Esophagus muscularis mucosa (tissue), 4 donors: ENCODE data around the gene AFF1.

Experiments
- EP300 ChIP-seq: sonication (generic); formaldehyde crosslinking; IDR thresholded peaks from one replicate; pipeline ENCODE4 v1.6.1; 2017; ENCODE audit warnings: antibody characterized with exemption
- POLR2AphosphoS5 ChIP-seq, 2 donors: sonication (generic); formaldehyde crosslinking; IDR thresholded peaks; one replicate each; pipeline ENCODE4 v1.6.1; 2017; ENCODE audit warnings: antibody characterized with exemption in 2 of 2
- TF ChIP-seq, protein P1 (sequence below), 3 experiments: fragments of 200-600 bp in 2 of 3; fragments of 450-650 bp in 1 of 3; sonication (generic) in 2 of 3; IDR thresholded peaks; one replicate each; pipeline ENCODE4 v1.5.1; 2017 to 2019; ENCODE audit warnings: antibody characterized with exemption in 3 of 3, mild to moderate bottlenecking in 2 of 3, moderate library complexity in 1 of 3

- TF ChIP-seq POLR2AphosphoS5 (IDR thresholded peaks at IDR 0.05), result no peak
- TF ChIP-seq, protein P1, sequence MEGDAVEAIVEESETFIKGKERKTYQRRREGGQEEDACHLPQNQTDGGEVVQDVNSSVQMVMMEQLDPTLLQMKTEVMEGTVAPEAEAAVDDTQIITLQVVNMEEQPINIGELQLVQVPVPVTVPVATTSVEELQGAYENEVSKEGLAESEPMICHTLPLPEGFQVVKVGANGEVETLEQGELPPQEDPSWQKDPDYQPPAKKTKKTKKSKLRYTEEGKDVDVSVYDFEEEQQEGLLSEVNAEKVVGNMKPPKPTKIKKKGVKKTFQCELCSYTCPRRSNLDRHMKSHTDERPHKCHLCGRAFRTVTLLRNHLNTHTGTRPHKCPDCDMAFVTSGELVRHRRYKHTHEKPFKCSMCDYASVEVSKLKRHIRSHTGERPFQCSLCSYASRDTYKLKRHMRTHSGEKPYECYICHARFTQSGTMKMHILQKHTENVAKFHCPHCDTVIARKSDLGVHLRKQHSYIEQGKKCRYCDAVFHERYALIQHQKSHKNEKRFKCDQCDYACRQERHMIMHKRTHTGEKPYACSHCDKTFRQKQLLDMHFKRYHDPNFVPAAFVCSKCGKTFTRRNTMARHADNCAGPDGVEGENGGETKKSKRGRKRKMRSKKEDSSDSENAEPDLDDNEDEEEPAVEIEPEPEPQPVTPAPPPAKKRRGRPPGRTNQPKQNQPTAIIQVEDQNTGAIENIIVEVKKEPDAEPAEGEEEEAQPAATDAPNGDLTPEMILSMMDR (IDR thresholded peaks at IDR 0.05), result no peak
- TF ChIP-seq EP300, result no peak
Measured at GRCh38 chr4:87075876-87076275, 141.1 kb downstream of the AFF1 start.
